PC-9 (cell line): ENCODE measurements around the gene PARVG.

Experiments used
- CTCF ChIP-seq: fragments of 200-600 bp; sonication (generic); conservative IDR thresholded peaks from 2 replicates; pipeline ENCODE4 v1.6.1; 2017; ENCODE audit warnings: mixed run types, antibody characterized with exemption, mild to moderate bottlenecking, moderate library complexity
- EZH2 ChIP-seq: fragments of 200-600 bp; sonication (generic); IDR thresholded peaks from 2 replicates; pipeline ENCODE4 v1.8.0; 2017; ENCODE audit warnings: antibody characterized with exemption, low read depth

DNA sequence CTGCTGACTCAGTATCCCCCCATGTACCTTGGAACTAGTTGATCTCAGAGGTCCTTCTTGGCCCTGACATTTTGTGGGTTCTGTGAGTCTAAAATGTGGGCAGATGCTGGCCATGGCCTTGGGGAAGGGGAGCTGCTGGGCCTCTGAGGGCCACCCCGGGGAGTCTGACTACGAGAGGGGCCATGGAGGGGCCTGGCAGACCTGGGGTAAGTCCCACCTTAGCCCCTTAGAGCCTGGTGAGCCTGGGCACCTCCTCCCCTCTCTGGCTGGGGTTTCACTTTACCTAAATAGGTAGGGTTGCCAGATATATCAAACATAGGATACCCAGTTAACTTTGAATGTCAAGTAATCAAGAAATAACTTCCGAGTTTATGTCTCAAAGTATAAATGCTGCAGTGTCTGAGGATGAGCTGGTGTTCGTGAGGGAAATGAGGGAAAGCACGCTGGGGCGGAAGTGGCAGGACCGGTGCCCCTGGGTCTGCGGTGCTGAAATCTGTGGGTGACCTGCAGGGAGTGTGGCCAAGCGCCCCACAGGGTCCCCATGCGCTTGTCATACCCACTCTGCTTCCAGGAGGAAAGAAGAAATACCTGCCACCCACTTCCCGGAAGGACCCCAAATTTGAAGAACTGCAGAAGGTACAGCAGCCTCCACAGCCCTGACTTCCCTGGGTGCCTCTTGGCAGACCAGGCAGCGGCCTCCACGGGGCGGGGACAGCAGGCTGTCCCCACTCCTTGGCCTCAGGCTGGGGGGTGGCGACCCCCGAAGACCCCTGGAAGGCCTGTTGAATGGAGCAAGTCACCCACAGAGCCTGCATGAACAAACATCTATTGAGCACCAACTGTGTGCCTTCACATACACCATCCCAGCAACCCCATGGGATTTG, 4.8 kb downstream of the PARVG start:
- TF ChIP-seq CTCF (no peak), EZH2 (no peak)
